ENCODE data around the gene PKHD1.
"Not testable (repeated sequence)": the region's sequence is repeated elsewhere in the genome, so short reads cannot be mapped to it uniquely, and the experiment has no call there.

The PKHD1 gene

DNA sequence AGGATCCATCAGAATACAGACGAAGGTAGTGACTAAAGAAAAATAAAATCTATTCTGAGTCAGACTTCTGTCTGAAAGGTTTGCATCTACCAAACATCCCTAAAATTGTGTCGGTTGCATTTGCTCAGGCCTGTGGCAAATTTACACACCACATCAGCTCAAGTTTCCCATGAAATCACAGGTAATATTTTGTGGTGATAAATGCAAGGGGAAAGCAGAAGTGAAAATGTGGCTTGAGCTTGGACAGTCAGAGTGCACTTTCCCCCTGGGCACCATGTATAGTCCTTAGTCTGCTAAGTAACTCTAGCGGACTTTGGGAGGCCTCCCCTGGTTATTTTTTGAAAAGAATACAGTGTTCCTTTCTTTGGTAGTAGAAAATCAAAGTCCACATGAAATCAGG is 159.1 kb downstream of the PKHD1 start:
- DNase-seq (ENCODE audit: low spot score) = no peak

- DNase-seq (ENCODE audit: low spot score) = no peak
These were observed 160.0 kb downstream of the PKHD1 start for GRCh38 chr6:51927450-51927849.

DNA sequence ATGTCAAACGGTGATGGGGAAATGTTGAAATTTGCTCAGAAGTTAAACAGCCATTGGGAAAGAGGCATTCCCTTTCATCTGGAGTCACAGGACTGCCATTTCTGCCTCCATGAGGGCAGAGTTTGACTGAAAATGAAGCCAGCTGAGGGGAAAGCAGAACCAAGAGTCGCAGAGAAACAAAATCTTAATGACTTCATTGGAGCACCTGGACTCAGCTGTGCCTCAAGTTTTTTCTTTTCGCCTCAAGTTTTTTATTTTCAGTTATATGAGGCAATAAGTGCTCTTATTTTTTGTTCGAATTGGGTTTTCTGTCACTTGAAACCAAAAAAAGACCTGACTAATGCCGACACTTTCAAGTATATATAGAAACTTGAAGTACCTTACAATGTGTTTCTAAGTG is 161.3 kb downstream of the PKHD1 start:
- no peak for DNase-seq (ENCODE audit: low spot score)

DNA sequence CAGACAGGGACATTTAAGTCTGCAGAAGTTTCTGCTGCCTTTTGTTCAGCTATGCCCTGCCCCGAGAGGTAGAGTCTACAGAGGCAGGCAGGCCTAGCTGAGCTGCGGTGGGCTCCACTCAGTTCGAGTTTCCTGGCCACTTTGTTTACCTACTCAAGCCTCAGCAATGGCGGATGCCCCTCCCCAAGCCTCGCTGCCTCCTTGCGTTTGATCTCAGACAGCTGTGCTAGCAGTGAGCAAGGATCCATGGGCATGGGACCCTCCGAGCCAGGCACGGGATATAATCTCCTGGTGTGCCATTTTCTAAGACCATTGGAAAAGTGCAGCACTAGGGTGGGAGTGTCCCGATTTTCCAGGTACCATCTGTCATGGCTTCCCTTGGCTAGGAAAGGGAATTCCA is 164.9 kb downstream of the PKHD1 start:
- not testable (repeated sequence) for DNase-seq (ENCODE audit: low spot score)

GRCh38 chr6:51918347-51918746 is 169.1 kb downstream of the PKHD1 start:
- DNase-seq (ENCODE audit: low spot score) = not testable (repeated sequence)

- DNase-seq (ENCODE audit: low spot score) = no peak
These were observed 172.3 kb downstream of the PKHD1 start for GRCh38 chr6:51915098-51915497.

- DNase-seq (ENCODE audit: low spot score) = no peak
These were observed 174.1 kb downstream of the PKHD1 start for GRCh38 chr6:51913265-51913664.

DNA sequence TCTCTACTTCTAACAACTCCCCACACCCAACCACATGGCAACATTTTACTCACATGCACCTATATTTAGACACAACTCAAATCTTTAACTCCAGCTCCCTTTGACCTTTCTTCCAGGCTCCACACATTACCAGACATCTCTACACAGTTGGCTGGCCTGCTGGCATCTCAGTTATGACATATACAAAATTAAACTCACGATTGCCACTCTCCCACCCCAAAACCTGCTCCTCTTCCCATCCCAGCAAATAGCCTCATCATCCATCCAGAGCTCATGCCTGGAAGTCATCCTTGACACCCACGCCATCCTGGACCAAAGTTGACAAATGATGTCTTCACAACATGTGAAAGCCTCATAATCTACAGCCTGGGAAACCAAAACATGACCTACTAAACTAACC is 176.6 kb downstream of the PKHD1 start:
- no peak for DNase-seq (ENCODE audit: low spot score)

DNA sequence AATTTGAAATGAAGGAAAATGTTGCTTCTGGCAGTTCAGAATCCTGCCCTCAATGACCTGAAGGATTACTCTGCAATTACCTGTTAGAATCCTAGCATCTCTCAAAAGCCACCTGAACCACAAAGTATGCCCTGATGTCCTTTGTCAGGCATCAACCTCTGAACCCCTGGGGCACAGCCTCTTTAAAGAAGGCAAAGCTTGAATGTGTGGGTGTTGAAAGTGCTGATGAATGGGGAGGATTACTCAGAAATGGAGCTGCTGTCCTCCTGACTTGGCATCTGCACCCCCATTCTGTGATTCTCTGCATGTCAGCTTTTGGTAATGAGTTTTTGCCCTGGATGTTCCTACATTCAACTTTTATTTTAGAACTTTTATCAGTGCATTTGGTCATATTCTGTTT is 179.2 kb downstream of the PKHD1 start:
- DNase-seq (ENCODE audit: low spot score) = no peak

DNA sequence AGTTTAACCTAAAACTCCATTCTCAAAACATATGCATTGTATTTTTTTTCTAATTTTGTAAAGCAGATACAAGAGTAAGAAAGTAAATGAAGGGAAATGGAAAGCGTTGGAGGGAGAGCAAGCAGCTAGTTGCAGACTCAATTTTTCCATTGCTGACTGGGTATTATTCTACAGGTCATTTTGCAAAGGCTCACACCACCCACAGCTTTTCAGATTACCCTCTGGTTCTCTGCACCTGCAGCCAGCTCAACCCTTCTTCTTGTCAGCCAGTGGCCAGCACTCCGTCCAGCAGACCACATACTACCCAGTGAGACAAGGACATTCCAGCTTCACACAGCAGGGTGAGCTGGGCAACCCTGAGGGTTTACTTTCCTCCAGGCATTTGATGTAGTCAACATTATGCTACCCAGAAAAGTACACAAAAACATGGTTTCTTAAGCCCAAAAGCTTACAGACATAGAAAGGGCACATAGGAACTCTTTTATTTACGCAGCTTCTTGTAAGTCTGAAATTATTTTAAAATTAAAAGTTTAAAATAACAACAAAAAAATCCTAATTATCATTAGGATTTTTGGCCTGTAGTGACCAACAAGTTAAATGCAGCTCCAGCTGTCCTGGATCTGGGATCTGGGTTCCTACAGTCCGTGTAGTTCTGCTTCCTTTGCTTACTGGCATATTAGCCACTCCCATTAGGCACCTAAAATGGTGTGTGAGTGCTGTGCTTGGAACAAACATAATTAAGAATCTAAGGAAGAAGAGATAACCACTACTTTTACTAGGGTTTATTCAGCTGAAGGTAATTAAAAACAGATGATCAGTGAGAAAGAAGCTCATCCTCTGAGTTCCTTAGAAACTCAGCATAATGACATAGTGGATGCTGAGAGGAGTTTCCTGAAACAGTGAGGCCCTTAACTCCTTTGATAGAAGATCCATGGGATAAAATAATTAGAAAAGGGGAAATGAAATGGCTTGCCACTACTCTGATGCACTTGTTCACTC is 185.3 kb downstream of the PKHD1 start:
- DNase-seq (ENCODE audit: low spot score) = no peak

DNA sequence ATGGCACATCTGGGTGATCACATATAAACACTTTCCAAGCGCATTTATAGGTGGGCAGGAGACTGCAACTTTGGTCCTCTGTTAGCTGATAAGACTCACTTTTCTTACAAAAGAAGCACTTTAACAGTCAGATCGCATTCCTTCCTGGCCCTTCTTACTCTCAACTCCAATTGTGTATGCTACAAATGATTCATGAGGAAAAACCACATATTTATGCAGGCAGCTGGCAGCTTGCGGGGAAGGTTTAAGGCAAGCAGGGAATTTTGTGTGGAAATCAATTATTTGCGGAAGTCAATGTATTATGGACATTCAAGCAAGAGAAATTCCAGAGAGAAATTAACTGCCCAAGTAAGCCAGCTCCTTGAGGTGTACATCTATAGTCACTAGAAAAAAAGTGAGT is 194.0 kb downstream of the PKHD1 start:
- DNase-seq (ENCODE audit: low spot score) = no peak

GRCh38 chr6:51892750-51893149 is 194.7 kb downstream of the PKHD1 start:
- DNase-seq (ENCODE audit: low spot score) = no peak

DNA sequence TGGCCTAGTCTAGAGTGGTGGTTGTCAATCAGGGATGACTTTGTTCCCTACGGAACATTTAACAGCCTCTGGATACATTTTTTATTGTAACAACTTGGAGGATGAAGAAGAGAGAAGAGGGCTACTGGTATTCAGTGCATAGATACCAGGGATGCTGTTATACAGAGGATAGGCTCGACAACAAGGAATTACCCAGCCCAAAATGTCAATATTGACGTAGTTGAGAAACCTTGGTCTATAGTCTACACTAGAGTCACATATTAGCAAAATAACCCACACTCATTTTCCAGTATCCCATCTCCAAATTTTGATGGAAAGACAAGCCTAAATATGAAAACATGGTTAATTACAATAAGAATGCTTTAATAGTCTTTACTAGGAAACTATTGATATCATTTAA is 195.1 kb downstream of the PKHD1 start:
- DNase-seq (ENCODE audit: low spot score) = no peak

DNA sequence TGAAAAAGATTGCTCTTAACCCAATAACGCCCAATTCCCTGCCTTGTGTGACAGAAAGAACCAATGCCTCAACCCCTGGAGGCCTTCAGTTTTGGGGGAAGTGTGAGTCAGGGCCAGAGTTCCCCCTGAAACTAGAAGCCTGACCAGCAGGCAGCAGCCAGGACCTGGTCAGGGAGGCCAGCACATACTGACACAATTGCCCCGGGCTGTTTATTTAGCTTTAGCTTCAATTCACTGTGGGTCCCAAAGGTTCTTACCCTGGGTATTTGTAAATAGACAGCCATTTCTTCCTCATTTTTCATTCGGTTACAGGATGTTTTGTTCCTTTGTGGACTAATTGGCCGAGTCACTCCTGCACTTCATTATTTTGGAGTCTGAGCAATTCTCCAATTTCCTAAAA is 195.6 kb downstream of the PKHD1 start:
- DNase-seq (ENCODE audit: low spot score) = no peak

- no peak for DNase-seq (ENCODE audit: low spot score)
These were observed 199.6 kb downstream of the PKHD1 start for GRCh38 chr6:51887859-51888258.

DNA sequence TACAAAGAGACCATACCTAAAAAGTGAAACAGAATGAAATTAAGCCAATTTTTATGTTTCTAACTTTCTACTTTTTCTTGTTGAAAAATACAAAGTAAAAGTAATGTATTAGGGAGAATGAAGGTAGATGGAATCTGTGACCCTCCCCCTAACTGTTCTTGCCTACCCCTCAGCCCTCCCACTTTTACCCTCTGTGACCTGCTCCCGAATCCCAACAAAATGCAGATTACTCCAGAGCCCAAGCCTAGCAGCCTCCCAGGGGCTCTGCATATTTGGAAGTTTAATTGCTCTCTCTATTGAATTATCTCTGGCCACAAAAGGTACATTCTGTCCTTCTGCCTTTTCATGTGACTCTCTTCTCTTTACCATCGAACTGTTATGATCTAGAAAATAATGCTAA is 201.5 kb downstream of the PKHD1 start:
- DNase-seq (ENCODE audit: low spot score) = no peak

GRCh38 chr6:51868591-51869355 is 218.6 kb downstream of the PKHD1 start:
- DNase-seq (ENCODE audit: low spot score) = no peak

DNA sequence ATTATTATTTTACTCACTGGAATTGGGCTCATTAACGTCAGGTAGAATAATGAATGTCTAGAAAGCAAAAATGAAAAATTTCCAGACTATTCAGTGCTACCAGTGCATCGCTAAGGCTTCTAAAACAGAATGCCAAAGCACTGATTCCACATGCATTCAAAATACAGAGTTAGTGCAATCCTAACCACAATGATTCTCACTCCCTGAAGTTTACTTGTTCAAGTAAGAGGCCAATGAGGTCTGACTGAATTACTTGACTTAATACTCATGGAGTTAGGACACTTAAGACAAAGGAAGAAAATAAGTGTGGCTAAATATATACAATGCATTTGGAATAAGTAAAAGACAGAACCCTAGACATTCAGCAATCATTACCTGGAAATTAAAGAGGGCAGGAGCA is 220.5 kb downstream of the PKHD1 start:
- no peak for DNase-seq (ENCODE audit: low spot score)

- DNase-seq (ENCODE audit: low spot score) = no peak
These were observed 221.4 kb downstream of the PKHD1 start for GRCh38 chr6:51865996-51866395.

DNA sequence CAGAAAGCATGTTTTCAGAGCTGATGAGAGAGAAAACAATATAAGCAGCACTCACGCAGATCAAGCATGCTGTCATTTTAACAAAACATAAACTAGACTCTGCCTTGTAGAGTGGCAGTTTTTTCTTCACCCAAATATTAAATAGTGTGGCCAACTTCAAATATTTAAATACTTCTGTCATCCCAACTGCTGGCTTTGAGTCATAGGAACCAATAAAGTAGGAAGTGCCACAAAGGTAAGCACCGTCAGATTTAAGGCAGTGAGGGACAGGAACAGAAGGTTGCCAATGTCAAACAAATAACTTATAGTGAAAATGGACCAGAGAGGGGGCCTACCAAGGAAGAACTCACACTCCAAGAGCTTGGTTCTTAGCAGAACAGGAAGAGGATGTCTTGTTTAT is 222.2 kb downstream of the PKHD1 start:
- no peak for DNase-seq (ENCODE audit: low spot score)

DNA sequence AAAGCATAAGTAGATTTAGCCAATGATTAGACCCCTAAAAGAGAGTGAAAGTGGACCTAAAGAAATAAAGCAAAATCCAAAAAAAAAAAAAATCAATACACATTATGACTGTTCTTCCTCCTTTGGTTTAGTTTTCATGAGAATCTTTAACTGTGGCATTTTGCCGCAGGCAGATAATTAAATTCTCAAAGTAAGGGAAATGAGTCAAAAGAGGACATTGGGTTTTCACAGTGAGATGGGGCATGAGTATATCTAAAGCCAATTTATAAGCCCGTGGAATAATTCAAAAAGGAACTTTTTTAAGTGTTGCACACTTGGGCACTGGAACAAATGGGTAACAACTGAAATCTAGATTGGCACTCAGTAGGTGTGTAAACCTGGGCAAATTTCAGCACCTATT is 230.3 kb downstream of the PKHD1 start:
- no peak for DNase-seq (ENCODE audit: low spot score)

- no peak for DNase-seq (ENCODE audit: low spot score)
These were observed 230.9 kb downstream of the PKHD1 start for GRCh38 chr6:51856508-51856907.
